Kidney (tissue), 14 donors: ENCODE data around the gene WDR5. TPM values are rescaled to one million over a fixed set of nuclear protein-coding genes. Genes with fewer than 3 reads are reported as not detected.

Experiments
- DNase-seq, 5 donors: peaks; one replicate each; pipeline ENCODE4 v3.0.0-alpha.2; 2013 to 2020
- FAIRE-seq: peaks from 2 replicates; lab custom pipeline; 2012; peaks lifted over from hg19 to GRCh38; lab: Jason Lieb, UNC
- H3K27ac ChIP-seq, 2 donors: one replicate each; pipeline ENCODE4 v1.7.0; 2013; ENCODE audit warnings: low read depth in 2 of 2, low read length in 2 of 2, inconsistent platforms in 1 of 2
- H3K27me3 ChIP-seq: one replicate; pipeline ENCODE4 v1.7.1; 2013; ENCODE audit warnings: low read length, inconsistent platforms; ENCODE audit not compliant: control insufficient read depth, insufficient read depth
- H3K36me3 ChIP-seq, 3 donors: one replicate each; pipeline versions ENCODE4 v1.7.0 to v1.7.1; 2013; ENCODE audit warnings: low read length in 3 of 3, control low read depth in 1 of 3, inconsistent platforms in 1 of 3; ENCODE audit not compliant: insufficient read depth in 3 of 3, control insufficient read depth in 2 of 3
- H3K4me1 ChIP-seq, 3 donors: one replicate each; pipeline versions ENCODE4 v1.7.0 to v1.7.1; 2013; ENCODE audit warnings: low read length in 3 of 3, inconsistent platforms in 1 of 3, low read depth in 1 of 3; ENCODE audit not compliant: control insufficient read depth in 2 of 3, insufficient read depth in 2 of 3
- H3K4me3 ChIP-seq, 3 donors: one replicate each; pipeline versions ENCODE4 v1.7.0 to v1.8.1; 2013; ENCODE audit warnings: low read length in 3 of 3, control low read depth in 1 of 3, inconsistent platforms in 1 of 3
- H3K9ac ChIP-seq, 3 donors: one replicate each; pipeline versions ENCODE4 v1.7.0 to v1.7.1; 2013; ENCODE audit warnings: low read length in 3 of 3, control low read depth in 1 of 3, inconsistent platforms in 1 of 3
- H3K9me3 ChIP-seq, 3 donors: one replicate each; pipeline versions ENCODE4 v1.7.0 to v1.7.1; 2013; ENCODE audit warnings: low read length in 3 of 3, control low read depth in 1 of 3, inconsistent platforms in 1 of 3; ENCODE audit not compliant: control insufficient read depth in 2 of 3, insufficient read depth in 1 of 3
- intact Hi-C: fragments of 100-400 bp; cut with DNase I; formaldehyde crosslinking; loops from one replicate; pipeline ENCODE4 v1.11.1; 2022
- polyA plus RNA-seq: library from polyadenylated mRNA; stranded (reverse); fragments of 350-450 nt; fragmentation: Illumina TruSeq; extraction: RNeasy Lipid Tissue Mini Kit (QIAGEN cat#74804); gene quantifications from one replicate; pipeline ENCODE4 v1.2.3, GENCODE V29; 2014; ENCODE audit warnings: low read depth, low replicate concordance; ENCODE audit not compliant: insufficient read depth
- total RNA-seq: library from RNA; stranded (reverse); fragmentation: NEBNext Ultra II Directional; extraction: Animal tissue kit (Norgen Biotek cat#: 25700); gene quantifications from one replicate; pipeline ENCODE4 v1.2.1, GENCODE V29; 2021
- TF ChIP-seq, protein P1 (sequence below): IDR thresholded peaks from 3 replicates; pipeline ENCODE4 v1.5.1; 2012; ENCODE audit warnings: mild to moderate bottlenecking, moderate library complexity, borderline replicate concordance; ENCODE audit not compliant: insufficient read depth; ENCODE audit errors: extremely low read depth
- donor health status: control.
- donor health status: control.
- donor health status: control.
- donor health status: control.
- donor health status: control.
- donor health status: DM: yes; HTN: yes; CAD: no.
- donor health status: Normal renal cell carcinoma (clear cell type).

Gene WDR5
- total and polyA plus RNA-seq, 2 donors from 2014 or later = 18.8 to 25.4 TPM

DNA sequence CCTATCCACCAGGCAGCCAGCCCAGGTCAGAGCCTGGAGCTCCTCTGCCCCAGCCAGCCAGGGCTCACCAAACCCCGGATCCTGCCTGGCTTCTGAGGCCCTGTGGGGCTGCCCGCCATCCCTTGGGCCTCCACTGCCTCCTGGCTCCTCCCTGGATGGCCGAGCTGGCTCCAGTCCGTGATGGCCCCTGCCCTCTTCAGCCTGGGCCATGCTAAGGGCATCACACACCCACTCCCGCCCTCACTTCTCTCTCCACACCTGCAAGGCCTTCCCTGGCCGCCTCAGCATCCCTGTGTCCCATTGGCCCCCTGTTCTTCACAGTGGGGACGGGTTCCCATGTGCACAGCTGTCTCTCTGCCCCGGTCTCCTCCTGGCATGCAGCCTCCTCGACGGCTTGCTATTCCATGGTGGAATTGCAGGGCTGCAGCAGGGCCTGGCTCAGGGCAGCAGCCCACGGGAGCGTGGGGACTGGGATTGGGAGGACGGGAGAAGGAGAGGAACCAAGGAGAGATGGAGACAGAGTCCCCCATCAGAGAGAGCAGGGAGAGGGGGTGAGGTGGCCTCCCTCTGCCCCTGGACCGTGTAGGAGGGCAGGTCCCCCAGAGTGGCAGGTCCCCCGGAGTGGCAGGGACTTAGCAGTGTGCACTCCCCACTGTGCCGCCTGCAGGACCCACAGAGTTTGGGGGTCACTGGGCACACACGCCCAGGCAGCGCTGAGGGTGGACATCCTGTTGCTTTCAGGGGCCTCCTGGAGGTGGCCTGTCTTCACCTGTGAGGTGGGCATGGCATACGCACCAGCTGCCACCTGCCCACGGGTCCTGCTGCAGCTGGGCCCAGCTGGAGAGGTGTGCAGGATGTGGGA lies 45.1 kb downstream of the WDR5 start:
- no peak overlapping the region for H3K27ac ChIP-seq
- no peak overlapping the region for H3K4me3 ChIP-seq
- DNase-seq = peak in 2 of 5 donors; percentile 31 to 62
- H3K36me3 ChIP-seq = no peaks in the 10 kb centered on the region
- no peak for FAIRE-seq
- intact Hi-C loops = no loop called here
- no peak overlapping the region for H3K9ac ChIP-seq
- peaks cover 0 to 17% (median 3%) of the 10 kb centered on the region in 3 donors for H3K4me1 ChIP-seq
- TF ChIP-seq, protein P1, sequence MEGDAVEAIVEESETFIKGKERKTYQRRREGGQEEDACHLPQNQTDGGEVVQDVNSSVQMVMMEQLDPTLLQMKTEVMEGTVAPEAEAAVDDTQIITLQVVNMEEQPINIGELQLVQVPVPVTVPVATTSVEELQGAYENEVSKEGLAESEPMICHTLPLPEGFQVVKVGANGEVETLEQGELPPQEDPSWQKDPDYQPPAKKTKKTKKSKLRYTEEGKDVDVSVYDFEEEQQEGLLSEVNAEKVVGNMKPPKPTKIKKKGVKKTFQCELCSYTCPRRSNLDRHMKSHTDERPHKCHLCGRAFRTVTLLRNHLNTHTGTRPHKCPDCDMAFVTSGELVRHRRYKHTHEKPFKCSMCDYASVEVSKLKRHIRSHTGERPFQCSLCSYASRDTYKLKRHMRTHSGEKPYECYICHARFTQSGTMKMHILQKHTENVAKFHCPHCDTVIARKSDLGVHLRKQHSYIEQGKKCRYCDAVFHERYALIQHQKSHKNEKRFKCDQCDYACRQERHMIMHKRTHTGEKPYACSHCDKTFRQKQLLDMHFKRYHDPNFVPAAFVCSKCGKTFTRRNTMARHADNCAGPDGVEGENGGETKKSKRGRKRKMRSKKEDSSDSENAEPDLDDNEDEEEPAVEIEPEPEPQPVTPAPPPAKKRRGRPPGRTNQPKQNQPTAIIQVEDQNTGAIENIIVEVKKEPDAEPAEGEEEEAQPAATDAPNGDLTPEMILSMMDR = no peak
- peaks cover 0 to 5% (median 0%) of the 10 kb centered on the region in 3 donors for H3K9me3 ChIP-seq
- no peaks in the 10 kb centered on the region for H3K27me3 ChIP-seq

DNA sequence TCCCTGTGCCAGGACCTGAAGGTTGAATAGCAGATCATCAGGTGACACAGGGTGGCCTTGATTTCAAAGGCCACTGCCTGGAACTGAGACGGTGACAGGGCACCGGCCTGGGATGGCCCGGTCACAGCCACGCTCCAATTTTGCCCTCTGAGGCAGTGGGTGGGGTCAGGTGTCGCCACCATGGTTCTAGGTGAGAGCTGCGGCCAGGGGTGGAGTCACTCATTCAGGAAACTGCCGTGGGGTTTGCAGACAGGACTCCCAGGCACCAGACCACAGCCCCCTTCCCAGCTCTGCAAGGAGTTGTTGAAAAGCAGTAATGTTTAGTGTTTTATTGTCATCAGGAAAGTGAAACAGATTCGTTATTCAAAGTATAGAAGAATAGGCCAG lies 45.8 kb downstream of the WDR5 start:
- Histone ChIP-seq H3K4me3 (no peak overlapping the region), H3K9me3 (peaks cover 0 to 5% (median 0%) of the 10 kb centered on the region in 3 donors), H3K27me3 (no peaks in the 10 kb centered on the region), H3K36me3 (no peaks in the 10 kb centered on the region), H3K9ac (no peak overlapping the region), H3K4me1 (peaks cover 0 to 14% (median 0%) of the 10 kb centered on the region in 3 donors), H3K27ac (no peak overlapping the region)
- peak in 1 of 5 donors; percentile 33 for DNase-seq
- intact Hi-C loops = no loop called here
- TF ChIP-seq, protein P1 = no peak
- no peak for FAIRE-seq

DNA sequence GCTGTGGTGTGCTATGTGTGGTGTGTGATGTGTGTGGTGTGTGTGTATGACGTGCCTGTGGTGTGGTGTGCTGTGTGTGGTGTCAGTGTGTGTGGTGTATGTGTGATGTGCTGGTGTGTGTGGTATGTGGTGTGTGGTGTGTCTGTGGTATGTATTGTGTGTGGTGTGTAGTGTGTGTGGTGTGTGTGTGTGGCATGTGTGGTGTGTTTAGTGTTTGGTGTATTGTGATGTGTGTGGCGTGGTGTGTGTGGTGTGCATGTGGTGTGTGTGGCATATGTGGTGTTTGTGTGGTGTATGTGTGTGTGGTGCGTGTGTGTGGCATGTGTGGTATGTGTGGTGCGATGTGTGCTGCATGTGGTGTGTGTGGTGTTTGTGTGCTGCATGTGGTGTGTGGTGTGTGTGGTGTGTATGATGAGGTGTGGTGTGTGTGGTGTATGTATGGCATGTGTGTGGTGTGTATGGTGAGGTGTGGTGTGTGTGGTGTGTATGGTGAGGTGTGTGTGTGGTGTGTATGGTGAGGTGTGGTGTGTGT lies 46.7 kb downstream of the WDR5 start:
- peak in 2 of 5 donors; percentile 26 to 56 for DNase-seq
- FAIRE-seq = no peak
- H3K27ac ChIP-seq = no peak overlapping the region
- no peaks in the 10 kb centered on the region for H3K27me3 ChIP-seq
- intact Hi-C loops = no loop called here
- no peak overlapping the region for H3K9ac ChIP-seq
- peaks cover 0 to 5% (median 0%) of the 10 kb centered on the region in 3 donors for H3K9me3 ChIP-seq
- TF ChIP-seq, protein P1 = no peak
- H3K4me3 ChIP-seq = peak overlapping the region in 1 of 3 donors; percentile 31
- H3K36me3 ChIP-seq = no peaks in the 10 kb centered on the region
- peaks cover 0 to 14% (median 0%) of the 10 kb centered on the region in 3 donors for H3K4me1 ChIP-seq
